Endothelial cell of umbilical vein (primary cell): ENCODE data around the gene TENM4. TPM values are rescaled to one million over a fixed set of nuclear protein-coding genes. Genes with fewer than 3 reads are reported as not detected.
"Not testable (repeated sequence)": the region's sequence is repeated elsewhere in the genome, so short reads cannot be mapped to it uniquely, and the experiment has no call there.

Source experiments
- BruUV-seq: library from RNA; stranded (reverse); fragments of 400-500 nt; replicated peaks from 2 replicates; lab custom pipeline; 2021; lab: Mats Ljungman, UMichigan
- CTCF ChIA-PET: fragments of 300-600, 350-600 bp; sonication (Branson Sonifier 250); formaldehyde crosslinking; loops from one replicate; lab custom pipeline; 2021; ENCODE audit warnings: antibody characterized with exemption, inconsistent platforms; lab: Charles Lee
- POLR2A ChIA-PET: fragments of 300-600, 350-600 bp; sonication (Branson Sonifier 250); formaldehyde crosslinking; loops from one replicate; lab custom pipeline; 2021; ENCODE audit warnings: antibody characterized with exemption, inconsistent platforms; lab: Charles Lee
- DNase-seq: peaks from one replicate; pipeline ENCODE4 v3.0.0-alpha.2; 2011; ENCODE audit warnings: low read depth, low spot score
- FAIRE-seq: peaks from 2 replicates; lab custom pipeline; 2011; peaks lifted over from hg19 to GRCh38; lab: Jason Lieb, UNC
- H2AFZ ChIP-seq: 2 replicates; pipeline ENCODE4 v1.6.0; 2012; ENCODE audit warnings: low read depth, low read length, control low read depth, inconsistent platforms
- H3K27ac ChIP-seq: 2 replicates; pipeline ENCODE4 v1.5.1; 2011; ENCODE audit warnings: low read depth, mild to moderate bottlenecking, control low read depth, low read length, moderate library complexity; ENCODE audit not compliant: insufficient read depth
- H3K27me3 ChIP-seq, 2 experiments: 2 replicates each; pipeline versions ENCODE4 v1.6.0 to v1.6.1; 2011; ENCODE audit warnings: low read length in 2 of 2, mixed read lengths in 1 of 2; ENCODE audit not compliant: control insufficient read depth in 2 of 2, insufficient read depth in 2 of 2
- H3K36me3 ChIP-seq, 2 experiments: 2 replicates in 1 of 2; 3 replicates in 1 of 2; pipeline ENCODE4 v1.5.1; 2011; ENCODE audit warnings: low read length in 2 of 2, mild to moderate bottlenecking in 1 of 2, moderate library complexity in 1 of 2; ENCODE audit not compliant: control insufficient read depth in 2 of 2, insufficient read depth in 2 of 2; ENCODE audit errors: extremely low read depth in 1 of 2
- H3K4me1 ChIP-seq: 3 replicates; pipeline ENCODE4 v1.5.1; 2011; ENCODE audit warnings: mild to moderate bottlenecking, low read length; ENCODE audit not compliant: control insufficient read depth, insufficient read depth; ENCODE audit errors: extremely low read depth
- H3K4me2 ChIP-seq: 2 replicates; pipeline ENCODE4 v1.6.1; 2011; ENCODE audit warnings: low read length, control low read depth, mixed read lengths; ENCODE audit not compliant: insufficient read depth
- H3K4me3 ChIP-seq, 3 experiments: fragments of 200-600 bp in 1 of 3; sonication (generic), shearing (Covaris generic) in 1 of 3; replicated peaks in 1 of 3; 2 replicates each; pipeline ENCODE4 v1.5.1; 2011 to 2016; ENCODE audit warnings: control low read depth in 3 of 3, low read length in 3 of 3, mild to moderate bottlenecking in 2 of 3, inconsistent platforms in 1 of 3, low read depth in 1 of 3, moderate library complexity in 1 of 3; ENCODE audit not compliant: insufficient read depth in 1 of 3
- H3K79me2 ChIP-seq: 2 replicates; pipeline ENCODE4 v1.6.0; 2012; ENCODE audit warnings: low read length, inconsistent platforms; ENCODE audit not compliant: control insufficient read depth, insufficient read depth
- H3K9ac ChIP-seq: replicated peaks from 2 replicates; pipeline ENCODE3; 2011; ENCODE audit warnings: low read length, control low read depth; ENCODE audit not compliant: insufficient read depth; ENCODE audit errors: extremely low read depth
- H3K9me1 ChIP-seq: replicated peaks from 3 replicates; pipeline ENCODE4 v1.6.0; 2011; ENCODE audit warnings: mild to moderate bottlenecking, low read length; ENCODE audit not compliant: control insufficient read depth, insufficient read depth; ENCODE audit errors: extremely low read depth
- H3K9me3 ChIP-seq: replicated peaks from 2 replicates; pipeline ENCODE4 v1.5.1; 2012; ENCODE audit warnings: low read length, inconsistent platforms; ENCODE audit not compliant: control insufficient read depth, insufficient read depth
- H4K20me1 ChIP-seq: replicated peaks from 2 replicates; pipeline ENCODE3; 2011; ENCODE audit warnings: mild to moderate bottlenecking, low read length; ENCODE audit not compliant: control insufficient read depth, insufficient read depth; ENCODE audit errors: extremely low read depth
- FOS ChIP-seq: IDR thresholded peaks from 2 replicates; pipeline ENCODE4 v1.6.1; 2011; ENCODE audit warnings: mild to moderate bottlenecking, low read length, moderate library complexity, borderline replicate concordance; ENCODE audit not compliant: insufficient read depth
- GATA2 ChIP-seq: IDR thresholded peaks from 2 replicates; pipeline ENCODE4 v1.7.0; 2011; ENCODE audit warnings: low read depth, mild to moderate bottlenecking, moderate library complexity, mixed read lengths, low read length; ENCODE audit not compliant: insufficient read length, insufficient read depth
- JUN ChIP-seq: IDR thresholded peaks from 2 replicates; pipeline ENCODE4 v1.6.1; 2011; ENCODE audit warnings: borderline replicate concordance, low read depth; ENCODE audit not compliant: insufficient read length, insufficient read depth
- MYC ChIP-seq: IDR thresholded peaks from one replicate; pipeline ENCODE4 v1.6.1; 2011; ENCODE audit warnings: mild to moderate bottlenecking, low read depth, low read length
- POLR2A ChIP-seq: IDR thresholded peaks from 2 replicates; pipeline ENCODE4 v1.6.1; 2012; ENCODE audit warnings: low read depth, mild to moderate bottlenecking, control low read depth, low read length
- POLR2AphosphoS5 ChIP-seq: IDR thresholded peaks from 2 replicates; pipeline ENCODE4 v1.6.1; 2012; ENCODE audit warnings: low read depth, mild to moderate bottlenecking, control low read depth, low read length, moderate library complexity; ENCODE audit not compliant: insufficient read depth
- dilution Hi-C: fragments of 300-500 bp; cut with MboI; formaldehyde crosslinking; loops from one replicate; pipeline ENCODE4 v1.15.0; 2019; ENCODE audit warnings: low sequenced_read_pairs; ENCODE audit not compliant: extremely low pct_ligation_motif_present
- intact Hi-C: fragments of 100-400 bp; cut with micrococcal nuclease; formaldehyde crosslinking; loops from one replicate; pipeline ENCODE4 v1.10.0; 2022
- polyA plus RNA-seq, 4 experiments: library from polyadenylated mRNA; depleted of rRNA in 3 of 4; stranded (reverse) in 3 of 4; unstranded in 1 of 4; fragments of >200 nt; gene quantifications; 2 replicates each; pipeline versions ENCODE4 v1.2.1 to v1.2.3, GENCODE V29; 2011 to 2012; ENCODE audit warnings: missing spikeins in 1 of 4
- total RNA-seq: library from RNA; stranded (reverse); gene quantifications from 2 replicates; pipeline ENCODE4 v1.2.3, GENCODE V29; 2021
- TF ChIP-seq, protein P1 (sequence below), 2 donors: IDR thresholded peaks; 1 replicate in 1 of 2; 2 replicates in 1 of 2; pipeline ENCODE4 v1.5.1; 2011; ENCODE audit warnings: low read length in 2 of 2, mild to moderate bottlenecking in 2 of 2, moderate library complexity in 2 of 2, control low read depth in 1 of 2, inconsistent platforms in 1 of 2, low read depth in 1 of 2; ENCODE audit not compliant: insufficient read depth in 1 of 2; ENCODE audit errors: extremely low read depth in 1 of 2

TENM4 gene
- total and polyA plus RNA-seq, 2 donors (not counting 3 experiments of a cell fraction or from before 2014, with no cell fraction given): 0.06 to 0.27 TPM

DNA sequence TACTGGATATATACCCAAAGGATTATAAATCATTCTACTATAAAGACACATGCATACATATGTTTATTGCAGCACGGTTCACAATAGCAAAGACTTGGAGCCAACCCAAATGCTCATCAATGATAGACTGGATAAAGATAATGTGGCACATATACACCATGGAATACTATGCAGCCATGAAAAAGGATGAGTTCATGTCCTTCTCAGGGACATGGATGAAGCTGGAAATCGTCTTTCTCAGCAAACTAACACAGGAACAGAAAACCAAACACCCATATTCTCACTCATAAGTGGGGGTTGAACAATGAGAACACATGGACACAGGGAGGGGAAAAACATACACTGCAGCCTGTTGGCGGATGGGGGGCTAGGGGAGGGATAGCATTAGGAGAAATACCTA lies 463.0 kb downstream of the TENM4 start:
- H3K4me1 ChIP-seq, H3K4me2 ChIP-seq, H3K9ac ChIP-seq, H3K36me3 ChIP-seq, H3K4me3 ChIP-seq, FAIRE-seq, H3K9me1 ChIP-seq, DNase-seq, intact Hi-C loops, BruUV-seq, POLR2A ChIA-PET, H4K20me1 ChIP-seq, H3K27ac ChIP-seq, dilution Hi-C loops, H2AFZ ChIP-seq, H3K79me2 ChIP-seq, H3K27me3 ChIP-seq, H3K9me3 ChIP-seq: not testable (repeated sequence)
- CTCF ChIA-PET: interaction anchor here (1.1 kb wide), 1 partner anchor 75 kb away, joined by 3 read pairs; no protein-coding TSS in a partner anchor

DNA sequence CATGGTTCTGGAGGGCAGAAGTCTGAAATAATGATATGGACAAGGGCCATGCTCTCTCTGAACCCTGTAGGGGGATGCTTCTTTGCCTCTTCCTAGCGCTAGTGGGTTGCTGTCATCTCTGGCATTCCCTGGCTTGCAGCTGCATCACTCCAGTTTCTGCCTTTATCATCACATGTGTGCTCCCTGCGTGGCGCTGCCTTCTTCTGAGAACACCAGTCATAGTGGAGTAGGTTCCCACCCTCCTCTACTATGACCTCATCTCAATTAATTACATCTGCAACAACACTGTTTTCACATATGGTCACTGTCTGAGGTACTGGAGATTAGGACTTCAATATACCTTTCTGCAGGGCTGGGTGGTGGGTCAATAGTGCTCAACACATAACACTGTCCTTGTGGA lies 463.8 kb downstream of the TENM4 start:
- Histone ChIP-seq H3K9me3 (no peaks in the 10 kb centered on the region), H4K20me1 (no peaks in the 10 kb centered on the region), H3K4me2 (no peak overlapping the region), H3K4me1 (no peaks in the 10 kb centered on the region), H3K9ac (no peak overlapping the region), H3K36me3 (no peaks in the 10 kb centered on the region), H3K9me1 (no peaks in the 10 kb centered on the region), H2AFZ (no peak overlapping the region), H3K79me2 (no peaks in the 10 kb centered on the region), H3K27me3 (no peaks in the 10 kb centered on the region), H3K27ac (no peak overlapping the region), H3K4me3 (no peak overlapping the region)
- no peak for TF ChIP-seq FOS
- no peak for TF ChIP-seq GATA2
- TF ChIP-seq, protein P1, sequence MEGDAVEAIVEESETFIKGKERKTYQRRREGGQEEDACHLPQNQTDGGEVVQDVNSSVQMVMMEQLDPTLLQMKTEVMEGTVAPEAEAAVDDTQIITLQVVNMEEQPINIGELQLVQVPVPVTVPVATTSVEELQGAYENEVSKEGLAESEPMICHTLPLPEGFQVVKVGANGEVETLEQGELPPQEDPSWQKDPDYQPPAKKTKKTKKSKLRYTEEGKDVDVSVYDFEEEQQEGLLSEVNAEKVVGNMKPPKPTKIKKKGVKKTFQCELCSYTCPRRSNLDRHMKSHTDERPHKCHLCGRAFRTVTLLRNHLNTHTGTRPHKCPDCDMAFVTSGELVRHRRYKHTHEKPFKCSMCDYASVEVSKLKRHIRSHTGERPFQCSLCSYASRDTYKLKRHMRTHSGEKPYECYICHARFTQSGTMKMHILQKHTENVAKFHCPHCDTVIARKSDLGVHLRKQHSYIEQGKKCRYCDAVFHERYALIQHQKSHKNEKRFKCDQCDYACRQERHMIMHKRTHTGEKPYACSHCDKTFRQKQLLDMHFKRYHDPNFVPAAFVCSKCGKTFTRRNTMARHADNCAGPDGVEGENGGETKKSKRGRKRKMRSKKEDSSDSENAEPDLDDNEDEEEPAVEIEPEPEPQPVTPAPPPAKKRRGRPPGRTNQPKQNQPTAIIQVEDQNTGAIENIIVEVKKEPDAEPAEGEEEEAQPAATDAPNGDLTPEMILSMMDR (IDR thresholded peaks at IDR 0.05; ENCODE audit: extremely low read depth in 1 of 2, insufficient read depth in 1 of 2, low read depth in 1 of 2, low read length in 2 of 2): no peak
- TF ChIP-seq JUN: no peak
- no peak for TF ChIP-seq MYC
- no peak for TF ChIP-seq POLR2A
- TF ChIP-seq POLR2AphosphoS5: no peak
- intact Hi-C loops: no loop called here
- no TSS peak for BruUV-seq
- no peak for DNase-seq
- FAIRE-seq: no peak
- CTCF ChIA-PET: interaction anchor here (1.8 kb wide), 1 partner anchor 123 kb away, joined by 4 read pairs; no protein-coding TSS in a partner anchor
- POLR2A ChIA-PET: no interaction called here
- dilution Hi-C loops: no loop called here
